Measurements from ENCODE around the gene SMARCC2. TPM values are rescaled to one million over a fixed set of nuclear protein-coding genes. Genes with fewer than 3 reads are reported as not detected.
A peak's percentile ranks its signal among the peaks of the same experiment; 100 is the strongest.

The SMARCC2 gene
- total and polyA plus RNA-seq, 9 of the 15 experiments (the other 6 are each of a cell fraction or from before 2014, with no cell fraction given): 11.9 to 86.0 (median 36.6) TPM

- TF ChIP-seq ATF3 (IDR thresholded peaks at IDR 0.05) (peak; percentile 39; the same call in 1 of the 2 replicates), ATF3 (CRISPR knock-in tag; conservative IDR thresholded peaks at IDR 0.05) (no peak), ATF1 (CRISPR knock-in tag; IDR thresholded peaks at IDR 0.05) (no peak), ATF1 (tag; IDR thresholded peaks at IDR 0.05) (0 out of 2 replicates have a peak, but pooled peaks have one; percentile 21), SMARCE1 (IDR thresholded peaks at IDR 0.05) (peak; percentile 57; the same call in 1 of the 2 replicates), ZC3H8 (IDR thresholded peaks at IDR 0.05) (no peak), KDM1A (IDR thresholded peaks at IDR 0.05) (peak; percentile 71 to 72), HOXB6 (CRISPR knock-in tag; IDR thresholded peaks at IDR 0.05; ENCODE audit: borderline replicate concordance) (no peak), JUND (IDR thresholded peaks at IDR 0.05; ENCODE audit: borderline replicate concordance, low read depth, low read length) (peak; percentile 2; the same call in 1 of the 2 replicates), JUND (tag; IDR thresholded peaks at IDR 0.05; ENCODE audit: borderline replicate concordance, low read depth, low read length) (no peak), CREM (IDR thresholded peaks at IDR 0.05; ENCODE audit: low read depth) (0 out of 2 replicates have a peak, but pooled peaks have one; percentile 18), ARID1B (IDR thresholded peaks at IDR 0.05) (peak; percentile 65), C11orf30 (IDR thresholded peaks at IDR 0.05; ENCODE audit: low read depth) (peak; percentile 51; the same call in 1 of the 2 replicates), TEAD1 (CRISPR knock-in tag; IDR thresholded peaks at IDR 0.05) (no peak), ZNF740 (CRISPR knock-in tag; IDR thresholded peaks at IDR 0.05) (no peak), ZNF740 (tag; IDR thresholded peaks at IDR 0.05) (no peak), BCLAF1 (IDR thresholded peaks at IDR 0.05; ENCODE audit: borderline replicate concordance in 1 of 2, control insufficient read depth in 1 of 2, low read depth in 2 of 2, low read length in 1 of 2) (no peak)
- TF ChIP-seq, protein P1, sequence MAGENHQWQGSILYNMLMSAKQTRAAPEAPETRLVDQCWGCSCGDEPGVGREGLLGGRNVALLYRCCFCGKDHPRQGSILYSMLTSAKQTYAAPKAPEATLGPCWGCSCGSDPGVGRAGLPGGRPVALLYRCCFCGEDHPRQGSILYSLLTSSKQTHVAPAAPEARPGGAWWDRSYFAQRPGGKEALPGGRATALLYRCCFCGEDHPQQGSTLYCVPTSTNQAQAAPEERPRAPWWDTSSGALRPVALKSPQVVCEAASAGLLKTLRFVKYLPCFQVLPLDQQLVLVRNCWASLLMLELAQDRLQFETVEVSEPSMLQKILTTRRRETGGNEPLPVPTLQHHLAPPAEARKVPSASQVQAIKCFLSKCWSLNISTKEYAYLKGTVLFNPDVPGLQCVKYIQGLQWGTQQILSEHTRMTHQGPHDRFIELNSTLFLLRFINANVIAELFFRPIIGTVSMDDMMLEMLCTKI (IDR thresholded peaks at IDR 0.05; ENCODE audit: partially characterized antibody): no peak
- TF ChIP-seq, protein P2, sequence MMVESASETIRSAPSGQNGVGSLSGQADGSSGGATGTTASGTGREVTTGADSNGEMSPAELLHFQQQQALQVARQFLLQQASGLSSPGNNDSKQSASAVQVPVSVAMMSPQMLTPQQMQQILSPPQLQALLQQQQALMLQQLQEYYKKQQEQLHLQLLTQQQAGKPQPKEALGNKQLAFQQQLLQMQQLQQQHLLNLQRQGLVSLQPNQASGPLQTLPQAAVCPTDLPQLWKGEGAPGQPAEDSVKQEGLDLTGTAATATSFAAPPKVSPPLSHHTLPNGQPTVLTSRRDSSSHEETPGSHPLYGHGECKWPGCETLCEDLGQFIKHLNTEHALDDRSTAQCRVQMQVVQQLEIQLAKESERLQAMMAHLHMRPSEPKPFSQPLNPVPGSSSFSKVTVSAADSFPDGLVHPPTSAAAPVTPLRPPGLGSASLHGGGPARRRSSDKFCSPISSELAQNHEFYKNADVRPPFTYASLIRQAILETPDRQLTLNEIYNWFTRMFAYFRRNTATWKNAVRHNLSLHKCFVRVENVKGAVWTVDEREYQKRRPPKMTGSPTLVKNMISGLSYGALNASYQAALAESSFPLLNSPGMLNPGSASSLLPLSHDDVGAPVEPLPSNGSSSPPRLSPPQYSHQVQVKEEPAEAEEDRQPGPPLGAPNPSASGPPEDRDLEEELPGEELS (CRISPR knock-in tag; IDR thresholded peaks at IDR 0.05; ENCODE audit: borderline replicate concordance): 0 out of 2 replicates have a peak, but pooled peaks have one; percentile 17
Measured at GRCh38 chr12:56124133-56124532, 65.2 kb downstream of the SMARCC2 start (continued).

Data from K562 (cell line).